Neural crest cell (in vitro differentiated cells): ENCODE data around the gene TMC7. TPM values are rescaled to one million over a fixed set of nuclear protein-coding genes. Genes with fewer than 3 reads are reported as not detected.

ENCODE experiments used
- DNase-seq: peaks from one replicate; pipeline ENCODE4 v3.0.0; 2021; ENCODE audit warnings: low read depth, mixed read lengths, low spot score
- H3K27ac Mint-ChIP-seq: one replicate; pipeline ENCODE4 v1.8.0; 2021; ENCODE audit warnings: mild to moderate bottlenecking, mixed read lengths; ENCODE audit not compliant: unreplicated experiment
- H3K27me3 Mint-ChIP-seq: 2 replicates; pipeline ENCODE4 v1.8.0; 2021; ENCODE audit warnings: low read depth, mild to moderate bottlenecking, mixed read lengths
- H3K36me3 Mint-ChIP-seq: 2 replicates; pipeline ENCODE4 v1.8.0; 2021; ENCODE audit warnings: low read depth, mild to moderate bottlenecking, mixed read lengths
- H3K4me1 Mint-ChIP-seq: 2 replicates; pipeline ENCODE4 v1.8.0; 2021; ENCODE audit warnings: mixed read lengths
- H3K4me3 Mint-ChIP-seq: one replicate; pipeline ENCODE4 v1.8.0; 2021; ENCODE audit warnings: mild to moderate bottlenecking, mixed read lengths
- H3K9me3 Mint-ChIP-seq: 2 replicates; pipeline ENCODE4 v1.8.0; 2021; ENCODE audit warnings: mixed read lengths
- total RNA-seq: library from RNA; stranded (reverse); gene quantifications from 2 replicates; pipeline ENCODE4 v1.2.1, GENCODE V29; 2021
- TF ChIP-seq, protein P1 (sequence below): fragments of 200-600 bp; sonication (generic); conservative IDR thresholded peaks from 2 replicates; pipeline ENCODE4 v1.5.0; 2021; ENCODE audit warnings: antibody characterized with exemption, mild to moderate bottlenecking

TMC7 gene
- total RNA-seq, 1 donor from 2014 or later: 3.9 TPM

DNA sequence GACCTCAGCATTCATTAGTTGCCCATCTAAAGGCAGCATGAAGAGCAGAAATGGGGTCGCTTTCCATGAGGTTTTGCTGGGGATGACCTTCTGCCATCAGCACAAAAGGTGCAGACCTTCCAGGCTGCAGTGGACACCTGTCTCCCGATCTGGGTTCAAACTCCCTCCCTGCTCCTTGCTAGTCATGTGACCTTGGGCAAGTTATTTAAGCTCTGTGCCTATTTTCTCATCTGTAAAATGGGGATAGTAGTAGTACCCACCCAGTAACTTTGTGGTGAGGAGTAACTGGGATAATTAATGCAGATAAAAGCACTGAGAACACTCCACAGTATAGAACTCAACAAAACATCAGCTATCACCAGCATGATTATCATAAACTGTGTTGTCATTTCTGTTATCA lies 62.3 kb downstream of the TMC7 start:
- Mint-ChIP-seq H3K4me1 (no peaks in the 10 kb centered on the region), H3K36me3 (no peaks in the 10 kb centered on the region), H3K4me3 (no peak overlapping the region), H3K27ac (no peak overlapping the region), H3K9me3 (no peaks in the 10 kb centered on the region), H3K27me3 (no peaks in the 10 kb centered on the region)
- TF ChIP-seq, protein P1, sequence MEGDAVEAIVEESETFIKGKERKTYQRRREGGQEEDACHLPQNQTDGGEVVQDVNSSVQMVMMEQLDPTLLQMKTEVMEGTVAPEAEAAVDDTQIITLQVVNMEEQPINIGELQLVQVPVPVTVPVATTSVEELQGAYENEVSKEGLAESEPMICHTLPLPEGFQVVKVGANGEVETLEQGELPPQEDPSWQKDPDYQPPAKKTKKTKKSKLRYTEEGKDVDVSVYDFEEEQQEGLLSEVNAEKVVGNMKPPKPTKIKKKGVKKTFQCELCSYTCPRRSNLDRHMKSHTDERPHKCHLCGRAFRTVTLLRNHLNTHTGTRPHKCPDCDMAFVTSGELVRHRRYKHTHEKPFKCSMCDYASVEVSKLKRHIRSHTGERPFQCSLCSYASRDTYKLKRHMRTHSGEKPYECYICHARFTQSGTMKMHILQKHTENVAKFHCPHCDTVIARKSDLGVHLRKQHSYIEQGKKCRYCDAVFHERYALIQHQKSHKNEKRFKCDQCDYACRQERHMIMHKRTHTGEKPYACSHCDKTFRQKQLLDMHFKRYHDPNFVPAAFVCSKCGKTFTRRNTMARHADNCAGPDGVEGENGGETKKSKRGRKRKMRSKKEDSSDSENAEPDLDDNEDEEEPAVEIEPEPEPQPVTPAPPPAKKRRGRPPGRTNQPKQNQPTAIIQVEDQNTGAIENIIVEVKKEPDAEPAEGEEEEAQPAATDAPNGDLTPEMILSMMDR: no peak
- no peak for DNase-seq

DNA sequence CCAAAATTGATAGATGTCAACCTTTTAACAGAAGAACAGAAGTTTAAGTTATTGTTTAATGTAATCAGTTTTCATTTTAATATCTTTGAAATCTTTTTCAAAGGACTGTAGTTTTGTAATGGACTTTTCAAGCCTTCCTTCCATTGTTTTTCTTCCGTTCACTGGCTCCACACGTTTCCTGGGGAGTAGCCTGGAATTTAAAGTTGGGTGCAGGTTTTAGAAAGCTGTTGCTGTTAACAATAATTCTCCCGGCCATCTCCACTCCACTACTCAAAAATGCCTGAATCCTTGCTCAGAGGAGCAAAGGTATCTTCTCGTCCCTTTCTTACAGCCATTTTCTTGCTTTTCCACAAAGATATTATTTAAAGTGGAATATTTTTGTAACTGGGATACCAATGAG lies 79.0 kb downstream of the TMC7 start:
- no peak overlapping the region for H3K27ac Mint-ChIP-seq
- no peaks in the 10 kb centered on the region for H3K36me3 Mint-ChIP-seq
- DNase-seq: no peak
- H3K4me3 Mint-ChIP-seq: no peak overlapping the region
- H3K9me3 Mint-ChIP-seq: no peaks in the 10 kb centered on the region
- TF ChIP-seq, protein P1: no peak
- H3K4me1 Mint-ChIP-seq: peaks cover 5% of the 10 kb centered on the region
- no peaks in the 10 kb centered on the region for H3K27me3 Mint-ChIP-seq

DNA sequence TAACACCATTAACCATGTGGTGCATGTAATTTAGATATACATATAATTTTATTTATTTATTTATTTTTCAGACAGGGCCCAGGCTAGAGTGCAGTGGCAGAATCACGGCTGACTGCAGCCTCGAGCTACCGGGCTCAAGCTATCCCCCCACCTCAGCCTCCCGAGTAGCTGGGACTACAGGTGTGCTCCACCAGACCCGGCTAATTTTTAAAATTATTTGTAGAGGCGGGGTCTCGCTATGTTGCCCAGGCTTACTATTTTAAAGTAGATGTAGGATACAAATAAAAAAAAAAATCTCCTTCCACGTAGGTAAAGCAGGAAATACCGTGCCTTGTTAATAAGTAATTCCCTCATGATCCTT lies 83.2 kb downstream of the TMC7 start:
- no peak for DNase-seq
- Mint-ChIP-seq H3K4me3 (peak overlapping the region; percentile 96), H3K9me3 (no peaks in the 10 kb centered on the region), H3K27ac (peak overlapping the region; percentile 87), H3K4me1 (peaks cover 10% of the 10 kb centered on the region), H3K27me3 (no peaks in the 10 kb centered on the region), H3K36me3 (peaks cover 3% of the 10 kb centered on the region)
- TF ChIP-seq, protein P1: no peak

DNA sequence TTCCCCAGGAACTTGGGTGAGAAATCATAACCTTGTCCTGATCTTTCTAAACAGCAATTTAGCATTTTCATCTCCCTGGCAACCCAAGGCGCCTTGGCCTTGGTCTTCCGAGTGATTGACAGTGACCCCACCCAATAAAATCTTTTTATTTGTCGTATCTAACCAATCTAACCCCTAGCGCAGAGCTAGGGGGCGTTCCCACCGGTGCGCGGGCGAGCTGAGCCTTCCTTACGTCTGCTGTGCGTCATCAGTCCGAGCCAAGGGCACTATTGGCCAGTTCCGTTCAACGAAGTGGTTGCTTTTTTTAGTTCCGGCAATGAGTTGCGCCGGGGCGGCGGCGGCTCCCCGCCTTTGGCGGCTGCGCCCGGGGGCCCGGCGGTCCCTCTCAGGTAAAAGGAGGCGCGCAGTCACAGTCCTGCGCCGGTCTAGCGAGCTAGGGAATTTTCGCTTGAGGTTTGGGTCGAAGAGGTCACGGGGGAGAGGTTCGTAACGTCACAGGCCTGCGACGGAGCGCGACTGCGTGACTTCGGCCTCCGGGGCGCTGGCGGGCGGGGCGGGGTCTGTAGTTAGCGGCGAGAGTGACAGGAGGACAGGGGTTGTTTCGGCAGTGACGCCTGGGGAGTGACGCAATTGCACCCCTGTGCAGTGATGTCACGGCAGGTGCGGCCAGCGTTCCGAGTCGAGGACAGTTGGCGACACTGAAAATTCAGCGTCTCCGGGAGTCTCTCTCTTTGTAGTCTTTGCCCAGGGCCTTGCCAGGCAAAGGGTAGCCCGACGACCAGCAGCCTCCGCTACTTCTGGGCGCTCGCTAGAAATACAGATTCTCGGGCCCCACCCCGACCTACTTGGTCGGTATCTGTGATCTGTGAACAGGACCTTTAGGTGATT lies 83.9 kb downstream of the TMC7 start, which contains the start of gene COQ7:
Gene COQ7, plus strand, starts transcription at position 266 of the 888 bp plus-strand sequence. Its CDS starts 51 bp downstream, at position 317.
- Mint-ChIP-seq H3K27me3 (no peaks in the 10 kb centered on the region), H3K27ac (peak within 1 kb of the TSS; percentile 87), H3K9me3 (no peaks in the 10 kb centered on the region)

DNA sequence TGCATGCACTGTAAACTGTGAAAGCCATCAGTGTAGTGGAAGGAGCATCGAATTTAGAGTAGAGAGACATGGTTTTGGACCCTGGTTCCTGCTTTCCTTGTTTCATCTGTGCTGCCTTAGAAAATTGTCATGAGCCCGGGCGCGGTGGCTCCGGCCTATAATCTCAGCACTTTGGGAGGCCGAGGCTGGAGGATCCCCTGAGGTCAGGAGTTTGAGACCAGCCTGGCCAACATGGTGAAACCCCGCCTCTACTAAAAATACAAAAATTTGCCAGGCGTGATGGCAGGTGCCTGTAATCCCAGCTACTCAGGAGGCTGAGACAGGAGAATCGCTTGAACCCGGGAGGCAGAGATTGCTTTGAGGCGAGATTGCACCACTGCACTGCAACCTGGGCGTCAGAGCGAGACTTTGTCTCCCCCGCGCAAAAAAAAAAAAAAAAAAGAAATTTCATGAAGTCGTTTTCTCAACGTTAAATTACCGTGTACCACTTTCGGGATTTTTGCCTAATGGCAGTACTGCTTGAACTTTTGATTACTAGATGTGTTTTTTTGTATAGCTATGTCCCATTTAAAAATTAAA lies 84.6 kb downstream of the TMC7 start:
- peak overlapping the region; percentile 96 for H3K4me3 Mint-ChIP-seq
- H3K4me1 Mint-ChIP-seq: peaks cover 10% of the 10 kb centered on the region
- no peaks in the 10 kb centered on the region for H3K9me3 Mint-ChIP-seq
- TF ChIP-seq, protein P1: no peak
- H3K36me3 Mint-ChIP-seq: peaks cover 6% of the 10 kb centered on the region
- no peak for DNase-seq
- no peaks in the 10 kb centered on the region for H3K27me3 Mint-ChIP-seq
- peak overlapping the region; percentile 87 for H3K27ac Mint-ChIP-seq

More for the DNA sequence above, 83.9 kb downstream of the TMC7 start, which contains the start of gene COQ7:
- H3K4me3 Mint-ChIP-seq: peak within 1 kb of the TSS; percentile 96
- DNase-seq: peak; percentile 94
- TF ChIP-seq, protein P1: no peak
- H3K4me1 Mint-ChIP-seq: peaks cover 10% of the 10 kb centered on the region
- H3K36me3 Mint-ChIP-seq: peaks cover 6% of the 10 kb centered on the region
